ENCODE data around the gene ABRACL.
"Not testable (repeated sequence)": the region's sequence is repeated elsewhere in the genome, so short reads cannot be mapped to it uniquely, and the experiment has no call there.

DNA sequence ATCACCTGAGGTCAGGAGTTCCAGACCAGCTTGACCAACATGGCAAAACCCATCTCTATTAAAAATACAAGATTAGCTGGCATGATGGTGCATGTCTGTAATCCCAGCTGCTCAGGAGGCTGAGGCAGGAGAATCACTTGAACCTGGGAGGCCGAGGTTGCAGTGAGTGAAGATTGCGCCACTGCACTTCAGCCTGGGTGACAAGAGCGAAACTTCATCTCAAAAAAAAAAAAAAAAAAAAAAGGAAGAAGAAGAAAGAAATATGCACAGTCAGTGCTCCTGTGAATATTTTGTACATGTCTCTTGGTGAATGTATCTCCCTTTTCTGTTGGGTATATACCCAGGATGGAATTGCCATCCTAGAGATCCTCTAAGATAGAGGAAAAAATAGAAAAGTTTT, 3.1 kb upstream of the ABRACL start:
- not testable (repeated sequence) for TF ChIP-seq EZH2 (IDR thresholded peaks at IDR 0.05; ENCODE audit: insufficient read depth, poor library complexity, severe bottlenecking); EZH2phosphoT487 (IDR thresholded peaks at IDR 0.05; ENCODE audit: insufficient read depth, low read depth)

Data from GM23248 (cell line).